HG03469 (cell line): ENCODE results near the gene ADORA2A.

ENCODE experiments used
- ATAC-seq: cut with Tn5 transposase; IDR thresholded peaks from one replicate; pipeline ENCODE4 v1.9.1; 2021; ENCODE audit warnings: mild to moderate bottlenecking, moderate library complexity, moderate number of reproducible peaks; ENCODE audit not compliant: unreplicated experiment

ADORA2A gene

GRCh38 chr22:24427500-24428164 is at the start of gene ADORA2A:
Gene ADORA2A (plus strand): TSS chr22:24427599. CDS start chr22:24433405, 5,806 bp downstream.
- no peak for ATAC-seq

DNA sequence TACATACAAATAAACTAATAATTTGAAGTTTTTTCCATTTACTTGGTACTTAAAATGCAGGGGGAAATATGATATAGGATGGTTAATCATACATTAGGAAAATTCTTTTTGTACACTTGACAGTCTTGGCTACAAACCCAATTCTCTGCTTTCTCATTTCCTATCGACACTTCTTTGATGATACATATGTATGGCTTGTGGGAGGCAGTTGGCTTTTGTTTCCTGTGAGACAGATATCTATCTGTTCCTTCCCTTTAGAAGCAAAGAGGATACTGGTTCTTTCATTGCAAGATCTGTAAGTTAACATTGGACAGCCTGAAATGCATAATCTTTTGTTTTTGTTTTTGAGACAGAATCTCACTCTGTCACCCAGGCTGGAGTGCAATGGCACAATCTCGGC is 47.9 kb upstream of the ADORA2A start:
- no peak for ATAC-seq

DNA sequence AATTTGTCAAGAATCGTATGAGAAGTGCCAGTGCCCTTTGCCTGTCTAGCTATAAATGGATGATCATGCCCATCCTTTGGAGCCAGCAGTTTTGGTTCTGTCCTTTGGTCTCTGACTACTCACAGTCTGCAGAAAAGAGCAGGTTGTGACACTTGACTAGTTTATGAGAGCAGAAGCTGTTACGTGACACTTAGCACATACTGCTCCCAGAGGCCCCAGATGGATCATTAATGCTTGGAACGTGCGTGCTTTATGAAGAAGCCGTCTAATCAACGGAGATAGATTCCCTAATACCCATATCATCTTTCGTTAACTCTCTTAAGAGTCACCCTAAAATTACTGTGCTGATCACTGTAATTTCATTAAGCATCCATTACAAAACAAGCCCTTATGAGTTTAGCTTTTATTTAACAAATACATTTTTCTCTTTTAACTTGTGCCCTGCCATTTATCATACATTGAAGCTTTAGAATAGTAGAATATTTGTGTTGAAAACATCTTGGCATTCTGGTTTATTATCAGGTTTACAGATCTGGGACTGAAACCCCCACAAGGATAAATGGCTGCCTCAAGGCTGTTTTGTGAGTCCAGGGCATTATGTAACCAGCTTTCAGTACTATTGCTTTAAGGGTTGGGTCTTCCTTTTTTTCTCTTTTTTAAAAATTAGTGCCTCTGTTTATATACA is 47.0 kb upstream of the ADORA2A start:
- ATAC-seq = no peak

DNA sequence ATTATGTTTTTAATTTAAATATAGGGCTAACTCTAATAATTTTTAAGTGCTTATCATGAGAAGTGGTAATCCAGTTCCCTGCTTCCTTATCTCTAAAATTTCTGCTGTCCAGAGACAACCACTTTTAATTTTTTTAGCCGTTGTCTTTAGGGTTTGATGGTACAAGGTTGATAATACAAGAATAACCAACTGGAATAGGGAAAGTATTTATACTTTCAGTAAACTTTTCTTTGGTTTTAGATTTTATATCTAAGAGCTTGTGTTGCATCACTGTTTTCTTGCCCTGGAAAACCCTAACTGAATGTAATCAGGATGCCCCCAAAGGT is 46.5 kb upstream of the ADORA2A start:
- ATAC-seq = no peak

GRCh38 chr22:24383061-24383460 is 44.3 kb upstream of the ADORA2A start:
- no peak for ATAC-seq

GRCh38 chr22:24384131-24384530 is 43.3 kb upstream of the ADORA2A start:
- ATAC-seq = no peak

- no peak for ATAC-seq
These were observed 40.4 kb upstream of the ADORA2A start for GRCh38 chr22:24386937-24387471.

DNA sequence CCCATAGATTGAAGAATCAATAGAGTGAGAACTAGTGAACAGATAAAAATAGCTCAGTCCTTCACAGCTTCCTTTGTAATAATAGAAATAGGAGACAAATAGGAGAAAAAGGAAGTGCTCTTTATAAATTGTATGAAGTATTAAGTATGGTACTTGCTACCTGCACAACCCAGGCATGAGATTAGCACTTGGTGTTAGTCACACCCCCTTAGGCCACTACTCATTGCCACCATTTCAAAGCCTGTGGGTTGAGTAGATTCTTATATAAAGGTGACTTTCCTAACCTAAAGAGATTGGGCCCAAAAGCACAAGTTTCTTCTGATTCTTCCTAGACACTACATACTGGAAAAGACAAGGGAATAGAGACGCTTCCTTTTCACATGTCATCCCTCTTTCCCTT is 37.7 kb upstream of the ADORA2A start:
- no peak for ATAC-seq

DNA sequence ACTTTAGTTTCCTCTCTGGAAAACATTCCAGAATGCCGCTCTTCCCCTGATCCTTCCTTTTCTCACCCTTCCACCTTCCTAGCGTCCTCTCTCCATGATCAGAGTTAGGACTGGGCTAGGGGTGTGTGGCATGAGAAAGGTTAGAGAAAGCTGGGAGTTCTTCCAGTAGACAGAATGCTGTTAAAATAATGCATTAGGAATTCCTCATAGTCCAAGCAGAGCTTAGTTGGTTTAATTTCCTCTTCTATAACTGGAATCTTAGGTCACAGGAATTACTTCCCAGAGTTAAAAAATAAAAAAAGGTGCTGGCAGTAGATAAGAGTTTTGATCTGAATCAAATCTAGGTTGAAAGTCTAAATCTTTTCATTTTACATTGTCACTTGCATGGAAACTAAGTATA is 37.2 kb upstream of the ADORA2A start:
- ATAC-seq = no peak

- ATAC-seq = no peak
These were observed 36.8 kb upstream of the ADORA2A start for GRCh38 chr22:24390576-24390975.

DNA sequence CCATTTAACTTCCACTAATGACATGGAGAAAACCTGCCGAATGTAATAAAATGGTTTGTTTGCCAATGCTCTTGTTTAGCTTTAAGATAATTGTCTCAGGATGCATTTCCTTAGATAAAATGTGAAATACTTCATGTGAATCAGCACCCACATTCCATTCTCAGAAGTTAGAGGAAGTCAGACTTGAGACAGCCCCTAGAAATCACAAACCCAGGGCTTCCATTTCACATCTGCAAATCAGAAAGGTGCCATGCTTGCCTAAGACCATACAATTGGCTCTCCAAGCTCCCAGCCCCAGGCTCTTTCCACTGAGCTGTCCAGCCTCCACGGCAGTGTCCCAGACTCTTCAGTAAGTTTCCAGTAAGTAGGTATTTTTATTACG is 35.6 kb upstream of the ADORA2A start:
- ATAC-seq = no peak

- no peak for ATAC-seq
These were observed 35.0 kb upstream of the ADORA2A start for GRCh38 chr22:24392218-24392931.

DNA sequence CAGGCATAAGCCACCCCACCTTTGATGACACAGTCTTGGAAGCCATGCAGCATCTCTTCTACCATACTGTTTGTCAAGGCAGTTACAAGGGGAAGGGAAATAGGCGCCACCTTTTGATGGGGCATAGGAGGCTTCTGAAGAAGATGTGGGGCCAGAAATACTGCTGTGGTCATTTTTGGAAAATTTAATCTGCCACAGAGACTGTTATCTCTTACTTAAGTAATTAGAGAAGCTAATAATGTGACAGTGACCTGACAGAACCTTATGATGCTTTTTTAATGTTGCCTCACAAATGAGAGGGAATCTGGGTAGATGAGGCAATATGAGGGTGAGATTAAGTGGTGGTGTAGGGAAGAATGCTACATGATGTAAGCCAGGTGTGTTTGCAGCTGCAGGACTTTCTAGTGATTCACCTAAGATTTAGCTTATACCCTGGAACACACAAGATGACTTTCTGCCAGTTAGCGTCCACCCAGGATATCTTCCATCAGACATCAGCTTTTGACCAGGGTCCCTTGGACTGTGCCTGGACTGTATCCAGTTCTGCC is 34.3 kb upstream of the ADORA2A start:
- ATAC-seq = no peak

GRCh38 chr22:24393848-24394247 is 33.6 kb upstream of the ADORA2A start:
- ATAC-seq = no peak

DNA sequence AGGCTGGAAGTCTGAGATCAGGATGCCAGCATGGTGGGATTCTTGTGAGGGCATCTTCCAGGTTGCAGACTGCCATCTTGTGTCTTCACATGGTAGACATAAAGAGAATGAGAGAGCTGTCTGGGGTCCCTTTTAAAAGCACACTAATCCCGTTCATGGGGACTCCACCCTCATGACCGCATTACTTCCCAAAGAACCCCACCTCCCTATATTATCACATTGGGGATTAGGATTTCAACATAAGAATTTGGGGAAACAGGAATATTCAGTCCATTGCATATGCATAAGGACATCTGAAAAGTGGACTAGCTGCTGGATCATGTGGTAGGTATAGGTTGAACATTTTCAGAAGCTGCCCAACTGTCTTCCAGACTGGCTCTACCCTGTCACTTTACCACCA is 33.1 kb upstream of the ADORA2A start:
- no peak for ATAC-seq

GRCh38 chr22:24398409-24398808 is 29.0 kb upstream of the ADORA2A start:
- ATAC-seq = no peak

DNA sequence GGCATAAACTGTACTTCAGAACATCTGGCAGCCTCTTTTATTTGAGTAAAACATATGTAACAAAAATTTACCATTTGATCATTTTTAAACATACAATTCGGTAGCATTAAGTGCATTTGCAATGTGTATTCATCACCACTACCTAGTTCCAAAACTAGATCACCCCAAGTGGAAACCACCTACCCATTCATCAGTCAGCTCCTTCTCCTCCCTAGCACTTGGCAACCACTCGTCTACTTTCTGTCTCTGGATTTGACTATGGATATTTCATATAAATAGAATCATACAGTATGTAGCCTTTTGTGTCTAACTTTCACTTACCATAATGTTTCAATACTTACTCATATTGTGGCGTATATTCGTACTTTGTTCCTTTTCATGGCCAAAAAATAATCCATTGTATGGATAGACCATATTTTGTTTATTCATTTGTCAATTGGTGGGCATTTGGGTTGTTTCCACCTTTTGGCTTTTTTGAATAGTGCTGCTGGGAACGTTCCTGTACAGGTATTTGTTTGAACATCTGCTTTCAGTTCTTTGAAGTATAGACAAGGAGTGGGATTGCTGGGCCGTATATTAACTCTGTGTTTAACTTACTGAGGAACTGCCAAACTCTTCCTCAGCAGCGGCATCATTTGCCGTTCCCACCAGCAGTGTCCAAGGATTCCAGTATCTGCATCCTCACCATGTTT is 27.2 kb upstream of the ADORA2A start:
- no peak for ATAC-seq

- ATAC-seq = no peak
These were observed 26.4 kb upstream of the ADORA2A start for GRCh38 chr22:24400726-24401596.

- no peak for ATAC-seq
These were observed 25.4 kb upstream of the ADORA2A start for GRCh38 chr22:24401931-24402367.
